LNCAP (cell line): ENCODE results near the gene NRG2.

Experiments
- TF ChIP-seq, protein P1 (sequence below): fragments of 450-650 bp; IDR thresholded peaks from 2 replicates; pipeline ENCODE4 v1.5.1; 2017; ENCODE audit warnings: mild to moderate bottlenecking

Gene NRG2

GRCh38 chr5:139804800-139805397 lies 238.2 kb downstream of the NRG2 start:
- TF ChIP-seq, protein P1, sequence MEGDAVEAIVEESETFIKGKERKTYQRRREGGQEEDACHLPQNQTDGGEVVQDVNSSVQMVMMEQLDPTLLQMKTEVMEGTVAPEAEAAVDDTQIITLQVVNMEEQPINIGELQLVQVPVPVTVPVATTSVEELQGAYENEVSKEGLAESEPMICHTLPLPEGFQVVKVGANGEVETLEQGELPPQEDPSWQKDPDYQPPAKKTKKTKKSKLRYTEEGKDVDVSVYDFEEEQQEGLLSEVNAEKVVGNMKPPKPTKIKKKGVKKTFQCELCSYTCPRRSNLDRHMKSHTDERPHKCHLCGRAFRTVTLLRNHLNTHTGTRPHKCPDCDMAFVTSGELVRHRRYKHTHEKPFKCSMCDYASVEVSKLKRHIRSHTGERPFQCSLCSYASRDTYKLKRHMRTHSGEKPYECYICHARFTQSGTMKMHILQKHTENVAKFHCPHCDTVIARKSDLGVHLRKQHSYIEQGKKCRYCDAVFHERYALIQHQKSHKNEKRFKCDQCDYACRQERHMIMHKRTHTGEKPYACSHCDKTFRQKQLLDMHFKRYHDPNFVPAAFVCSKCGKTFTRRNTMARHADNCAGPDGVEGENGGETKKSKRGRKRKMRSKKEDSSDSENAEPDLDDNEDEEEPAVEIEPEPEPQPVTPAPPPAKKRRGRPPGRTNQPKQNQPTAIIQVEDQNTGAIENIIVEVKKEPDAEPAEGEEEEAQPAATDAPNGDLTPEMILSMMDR, result no peak

- TF ChIP-seq, protein P1, result no peak
These were observed 239.1 kb downstream of the NRG2 start for GRCh38 chr5:139803978-139804377.

- TF ChIP-seq, protein P1, result no peak
These were observed 243.7 kb downstream of the NRG2 start for GRCh38 chr5:139799359-139799758.

DNA sequence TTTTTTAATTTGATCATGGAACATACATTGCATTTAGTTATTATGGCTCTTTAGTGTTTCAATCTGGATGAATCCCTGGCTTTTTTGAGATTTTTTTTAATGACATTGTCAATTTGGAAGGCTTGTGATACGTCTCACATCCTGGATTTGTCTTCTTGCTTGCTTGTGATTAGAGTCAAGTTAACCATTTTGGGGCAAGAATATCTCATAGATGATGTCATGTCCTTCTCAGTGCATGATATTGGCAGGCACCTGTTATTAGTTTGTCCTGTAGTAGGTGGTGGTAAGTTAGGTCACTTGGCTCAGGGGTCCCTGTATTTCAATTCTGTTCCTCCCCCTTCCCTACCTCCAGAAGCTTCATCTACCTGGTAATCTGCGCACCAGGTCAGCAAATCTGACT lies 244.2 kb downstream of the NRG2 start:
- TF ChIP-seq, protein P1, result no peak

GRCh38 chr5:139797856-139798510 lies 245.1 kb downstream of the NRG2 start:
- TF ChIP-seq, protein P1, result no peak

- TF ChIP-seq, protein P1, result no peak
These were observed 245.8 kb downstream of the NRG2 start for GRCh38 chr5:139797335-139797734.
